ENCODE results near the gene HS1BP3. TPM values are rescaled to one million over a fixed set of nuclear protein-coding genes. Genes with fewer than 3 reads are reported as not detected.

Gene HS1BP3
- total RNA-seq, 1 donor from 2014 or later: 22.1 TPM

DNA sequence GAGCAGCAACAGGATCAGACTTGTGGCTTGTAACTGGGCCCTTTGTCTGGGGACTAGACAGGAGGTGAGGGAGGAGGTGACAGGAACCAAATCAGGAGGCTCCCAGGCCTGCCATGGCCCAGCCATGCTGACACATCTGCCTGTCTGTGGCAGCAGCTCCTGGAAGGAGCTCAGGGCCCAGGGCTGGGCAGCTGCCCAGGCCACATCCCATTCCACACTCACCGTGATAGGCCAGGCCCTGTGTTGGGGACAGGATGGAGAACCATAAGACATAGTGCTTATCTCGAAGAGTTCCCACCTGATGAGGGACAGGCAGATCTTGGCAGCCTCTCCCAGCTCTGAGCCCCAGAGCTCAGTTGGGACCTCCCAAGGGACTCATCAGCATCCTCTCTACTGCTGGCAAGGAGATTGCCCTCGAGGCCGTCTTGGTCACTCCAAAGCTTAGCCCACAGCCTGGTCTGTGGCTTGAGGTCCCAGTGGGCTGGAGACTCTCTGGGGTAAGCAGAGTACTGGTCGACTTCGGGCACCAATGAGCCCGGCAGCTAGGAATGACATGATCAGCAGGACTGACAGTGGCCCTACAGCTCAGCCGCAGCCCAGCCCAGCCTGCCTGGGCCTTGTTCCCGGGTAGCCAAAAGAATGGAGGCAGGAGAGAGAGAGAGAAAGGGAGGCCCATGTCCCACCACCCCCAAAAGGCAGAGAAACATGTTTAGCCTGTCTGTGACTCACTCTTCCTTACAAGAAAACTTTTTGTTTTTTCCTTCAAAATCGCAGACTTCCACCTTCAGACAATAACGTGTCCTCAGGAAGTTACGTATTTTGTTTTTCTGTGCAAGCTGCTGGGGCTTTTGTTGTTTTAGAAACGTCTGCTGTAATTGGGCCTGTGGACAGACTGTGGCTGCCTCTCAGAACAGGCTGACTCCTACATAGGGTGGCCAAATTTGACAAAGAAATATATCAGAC, 82.1 kb downstream of the HS1BP3 start:
- TF ChIP-seq, protein P1, sequence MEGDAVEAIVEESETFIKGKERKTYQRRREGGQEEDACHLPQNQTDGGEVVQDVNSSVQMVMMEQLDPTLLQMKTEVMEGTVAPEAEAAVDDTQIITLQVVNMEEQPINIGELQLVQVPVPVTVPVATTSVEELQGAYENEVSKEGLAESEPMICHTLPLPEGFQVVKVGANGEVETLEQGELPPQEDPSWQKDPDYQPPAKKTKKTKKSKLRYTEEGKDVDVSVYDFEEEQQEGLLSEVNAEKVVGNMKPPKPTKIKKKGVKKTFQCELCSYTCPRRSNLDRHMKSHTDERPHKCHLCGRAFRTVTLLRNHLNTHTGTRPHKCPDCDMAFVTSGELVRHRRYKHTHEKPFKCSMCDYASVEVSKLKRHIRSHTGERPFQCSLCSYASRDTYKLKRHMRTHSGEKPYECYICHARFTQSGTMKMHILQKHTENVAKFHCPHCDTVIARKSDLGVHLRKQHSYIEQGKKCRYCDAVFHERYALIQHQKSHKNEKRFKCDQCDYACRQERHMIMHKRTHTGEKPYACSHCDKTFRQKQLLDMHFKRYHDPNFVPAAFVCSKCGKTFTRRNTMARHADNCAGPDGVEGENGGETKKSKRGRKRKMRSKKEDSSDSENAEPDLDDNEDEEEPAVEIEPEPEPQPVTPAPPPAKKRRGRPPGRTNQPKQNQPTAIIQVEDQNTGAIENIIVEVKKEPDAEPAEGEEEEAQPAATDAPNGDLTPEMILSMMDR (conservative IDR thresholded peaks at IDR 0.05): no peak
- Mint-ChIP-seq H3K27me3 (no peaks in the 10 kb centered on the region), H3K9me3 (no peaks in the 10 kb centered on the region), H3K27ac (no peak overlapping the region), H3K36me3 (no peaks in the 10 kb centered on the region), H3K4me3 (no peak overlapping the region), H3K4me1 (ENCODE audit: unreplicated experiment) (peaks cover 19% of the 10 kb centered on the region)
- DNase-seq (ENCODE audit: extremely low spot score, unreplicated experiment): no peak

DNA sequence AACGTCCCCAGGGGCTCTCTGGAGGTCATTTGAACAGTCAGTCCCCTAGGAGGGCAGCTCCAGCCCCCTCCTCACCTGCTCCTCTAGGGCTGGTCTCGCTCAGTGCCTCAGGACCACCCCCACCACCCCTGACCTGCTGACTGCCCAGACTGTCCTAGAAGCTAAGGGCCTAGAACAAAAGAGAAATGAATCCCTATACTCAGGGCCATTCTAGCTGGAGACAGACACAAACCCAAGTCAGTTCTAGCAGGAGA, 83.0 kb downstream of the HS1BP3 start:
- no peak overlapping the region for H3K27ac Mint-ChIP-seq
- no peaks in the 10 kb centered on the region for H3K27me3 Mint-ChIP-seq
- TF ChIP-seq, protein P1 (conservative IDR thresholded peaks at IDR 0.05): no peak
- H3K9me3 Mint-ChIP-seq: no peaks in the 10 kb centered on the region
- no peak overlapping the region for H3K4me3 Mint-ChIP-seq
- H3K36me3 Mint-ChIP-seq: no peaks in the 10 kb centered on the region
- no peak for DNase-seq (ENCODE audit: extremely low spot score, unreplicated experiment)
- H3K4me1 Mint-ChIP-seq (ENCODE audit: unreplicated experiment): peaks cover 14% of the 10 kb centered on the region

Other genes starting within 250 kb of the HS1BP3 start
- 82.8 and 83.5 TPM in 2 replicates for gene RHOB, start 204.0 kb downstream of the HS1BP3 start, total RNA-seq (ENCODE audit: low replicate concordance)
- gene GDF7, start 16.0 kb upstream of the HS1BP3 start, total RNA-seq (ENCODE audit: low replicate concordance): 0.31 and 24.3 TPM in 2 replicates
- gene LDAH, start 172.0 kb upstream of the HS1BP3 start, total RNA-seq (ENCODE audit: low replicate concordance): 26.9 and 30.1 TPM in 2 replicates

Data from type B pancreatic cell (in vitro differentiated cells).